RPMI7951 (cell line): ENCODE results near the gene AARS1. TPM values are rescaled to one million over a fixed set of nuclear protein-coding genes. Genes with fewer than 3 reads are reported as not detected.
"Not testable (repeated sequence)": the region's sequence is repeated elsewhere in the genome, so short reads cannot be mapped to it uniquely, and the experiment has no call there.

Experiments used
- DNase-seq: peaks from one replicate; pipeline ENCODE4 v3.0.0-alpha.2; 2012; ENCODE audit warnings: low read depth
- total RNA-seq: library from RNA; depleted of rRNA; stranded (reverse); fragments of >200 nt; shearing (Covaris generic); gene quantifications from 2 replicates; pipeline ENCODE4 v1.2.3, GENCODE V29; 2014; rRNA removed

AARS1 gene
- total RNA-seq, 1 experiment from 2014 or later = 50.8 TPM

GRCh38 chr16:70224645-70225044 is 64.7 kb downstream of the AARS1 start:
- DNase-seq = not testable (repeated sequence)

- DNase-seq = not testable (repeated sequence)
Observed at GRCh38 chr16:70223971-70224513, 65.3 kb downstream of the AARS1 start.

- not testable (repeated sequence) for DNase-seq
Observed at GRCh38 chr16:70223216-70223615, 66.1 kb downstream of the AARS1 start.

- DNase-seq = not testable (repeated sequence)
Observed at GRCh38 chr16:70222574-70222973, 66.7 kb downstream of the AARS1 start.

- DNase-seq = peak; percentile 4
Observed at GRCh38 chr16:70218586-70218985, 70.7 kb downstream of the AARS1 start.

GRCh38 chr16:70206382-70206781 is 82.9 kb downstream of the AARS1 start:
- DNase-seq = not testable (repeated sequence)

GRCh38 chr16:70204668-70205405 is 84.5 kb downstream of the AARS1 start:
- not testable (repeated sequence) for DNase-seq

- DNase-seq = not testable (repeated sequence)
Observed at GRCh38 chr16:70204010-70204409, 85.3 kb downstream of the AARS1 start.

- not testable (repeated sequence) for DNase-seq
Observed at GRCh38 chr16:70203508-70203907, 85.8 kb downstream of the AARS1 start.

Other genes starting within 250 kb of the AARS1 start
- gene PDPR, start 175.2 kb downstream of the AARS1 start, total RNA-seq = 12.2 and 13.1 TPM in 2 replicates
- gene CLEC18C, start 115.7 kb downstream of the AARS1 start, total RNA-seq = not detected in 2 replicates
- 10.0 and 14.6 TPM in 2 replicates for gene EXOSC6, start 37.6 kb downstream of the AARS1 start, total RNA-seq
- 17.5 and 31.7 TPM in 2 replicates for gene DDX19B, start 9.7 kb upstream of the AARS1 start, total RNA-seq
- gene DDX19A, start 57.4 kb upstream of the AARS1 start, total RNA-seq = 40.0 and 40.9 TPM in 2 replicates
- gene ST3GAL2, start 149.6 kb upstream of the AARS1 start, total RNA-seq = 18.5 and 26.6 TPM in 2 replicates
- gene FCSK, start 165.1 kb upstream of the AARS1 start, total RNA-seq = 3.9 and 6.4 TPM in 2 replicates
- 71.3 and 73.2 TPM in 2 replicates for gene COG4, start 234.0 kb upstream of the AARS1 start, total RNA-seq
- 152 and 218 TPM in 2 replicates for gene SF3B3, start 234.3 kb upstream of the AARS1 start, total RNA-seq